ENCODE results near the gene GHRHR.

GHRHR gene

DNA sequence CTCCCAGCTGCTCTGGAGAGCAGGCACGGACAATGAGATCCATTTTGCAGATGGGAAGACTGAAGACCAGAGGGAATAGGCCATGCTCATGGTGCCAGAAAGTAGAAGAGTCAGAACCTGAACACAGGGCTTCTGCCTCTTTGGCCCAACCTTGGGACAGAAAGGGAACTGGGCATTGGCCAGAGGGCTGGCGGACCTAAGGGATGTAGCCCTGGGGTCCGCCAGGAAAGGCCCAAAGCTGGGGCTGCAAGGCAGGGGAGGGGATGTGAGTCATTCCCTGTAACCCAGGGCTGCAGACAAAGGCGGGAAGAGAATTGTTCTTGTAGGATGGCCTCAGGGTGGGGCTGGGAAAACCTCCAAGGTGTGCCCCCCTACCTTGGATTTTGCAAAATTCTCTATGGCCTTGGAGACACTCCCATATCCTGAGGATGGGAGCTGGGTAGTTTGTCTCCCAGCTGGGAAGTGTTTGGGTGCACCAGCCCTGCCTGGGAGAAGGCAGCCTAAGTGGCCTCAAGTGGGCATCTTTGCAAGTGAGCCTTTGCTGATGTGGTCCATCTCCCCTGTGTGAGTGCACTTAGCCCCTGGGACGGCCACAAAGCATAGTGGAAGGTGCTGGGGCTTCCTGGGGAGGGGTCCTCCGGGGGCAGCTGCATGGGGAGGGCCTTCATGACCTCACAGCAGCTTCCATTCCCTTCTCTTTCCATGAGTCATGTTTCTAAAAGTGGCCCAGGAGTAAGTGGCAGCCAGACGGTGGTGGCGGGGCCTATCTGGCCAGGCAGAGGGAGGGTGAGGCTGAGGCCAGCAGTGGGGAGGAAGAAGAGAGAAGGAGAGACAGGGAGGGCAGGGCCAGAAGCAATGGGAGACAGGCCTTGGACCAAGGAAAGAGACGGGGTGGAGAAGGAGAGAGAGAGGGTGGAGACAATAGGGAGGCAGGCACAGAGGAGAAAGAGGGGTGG lies 42.9 kb upstream of the GHRHR start:
- no peak overlapping the region for H3K4me3 ChIP-seq (ENCODE audit: low read depth, low read length, poor library complexity, severe bottlenecking)
- peaks cover 17% of the 10 kb centered on the region; the same call in 1 of the 2 replicates for H3K27me3 ChIP-seq (ENCODE audit: insufficient read depth, low read length)
- no peaks in the 10 kb centered on the region for H3F3A ChIP-seq (ENCODE audit: insufficient read depth, low read length)
- no peaks in the 10 kb centered on the region for H3K36me3 ChIP-seq (ENCODE audit: insufficient read depth, low read length)
- TF ChIP-seq, protein P1, sequence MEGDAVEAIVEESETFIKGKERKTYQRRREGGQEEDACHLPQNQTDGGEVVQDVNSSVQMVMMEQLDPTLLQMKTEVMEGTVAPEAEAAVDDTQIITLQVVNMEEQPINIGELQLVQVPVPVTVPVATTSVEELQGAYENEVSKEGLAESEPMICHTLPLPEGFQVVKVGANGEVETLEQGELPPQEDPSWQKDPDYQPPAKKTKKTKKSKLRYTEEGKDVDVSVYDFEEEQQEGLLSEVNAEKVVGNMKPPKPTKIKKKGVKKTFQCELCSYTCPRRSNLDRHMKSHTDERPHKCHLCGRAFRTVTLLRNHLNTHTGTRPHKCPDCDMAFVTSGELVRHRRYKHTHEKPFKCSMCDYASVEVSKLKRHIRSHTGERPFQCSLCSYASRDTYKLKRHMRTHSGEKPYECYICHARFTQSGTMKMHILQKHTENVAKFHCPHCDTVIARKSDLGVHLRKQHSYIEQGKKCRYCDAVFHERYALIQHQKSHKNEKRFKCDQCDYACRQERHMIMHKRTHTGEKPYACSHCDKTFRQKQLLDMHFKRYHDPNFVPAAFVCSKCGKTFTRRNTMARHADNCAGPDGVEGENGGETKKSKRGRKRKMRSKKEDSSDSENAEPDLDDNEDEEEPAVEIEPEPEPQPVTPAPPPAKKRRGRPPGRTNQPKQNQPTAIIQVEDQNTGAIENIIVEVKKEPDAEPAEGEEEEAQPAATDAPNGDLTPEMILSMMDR (IDR thresholded peaks at IDR 0.05; ENCODE audit: low read length), result no peak
- no peak for TF ChIP-seq EZH2 (IDR thresholded peaks at IDR 0.05; ENCODE audit: borderline replicate concordance, low read length)
- H3K79me2 ChIP-seq (ENCODE audit: insufficient read depth, low read length), result no peaks in the 10 kb centered on the region
- H3K9ac ChIP-seq (ENCODE audit: low read length), result no peak overlapping the region
- H2AFZ ChIP-seq (ENCODE audit: low read length), result no peak overlapping the region
- no peak overlapping the region for H3K27ac ChIP-seq (ENCODE audit: low read depth, low read length, poor library complexity, severe bottlenecking)
- H3K4me1 ChIP-seq (ENCODE audit: insufficient read depth, low read length, severe bottlenecking), result no peaks in the 10 kb centered on the region
- no peaks in the 10 kb centered on the region for H3K9me2 ChIP-seq (ENCODE audit: low read depth, low read length)
- H4K20me1 ChIP-seq (ENCODE audit: insufficient read depth, low read length), result no peaks in the 10 kb centered on the region
- H3K4me2 ChIP-seq (ENCODE audit: low read length), result no peak overlapping the region
- H3K9me3 ChIP-seq (ENCODE audit: low read length), result no peaks in the 10 kb centered on the region

DNA sequence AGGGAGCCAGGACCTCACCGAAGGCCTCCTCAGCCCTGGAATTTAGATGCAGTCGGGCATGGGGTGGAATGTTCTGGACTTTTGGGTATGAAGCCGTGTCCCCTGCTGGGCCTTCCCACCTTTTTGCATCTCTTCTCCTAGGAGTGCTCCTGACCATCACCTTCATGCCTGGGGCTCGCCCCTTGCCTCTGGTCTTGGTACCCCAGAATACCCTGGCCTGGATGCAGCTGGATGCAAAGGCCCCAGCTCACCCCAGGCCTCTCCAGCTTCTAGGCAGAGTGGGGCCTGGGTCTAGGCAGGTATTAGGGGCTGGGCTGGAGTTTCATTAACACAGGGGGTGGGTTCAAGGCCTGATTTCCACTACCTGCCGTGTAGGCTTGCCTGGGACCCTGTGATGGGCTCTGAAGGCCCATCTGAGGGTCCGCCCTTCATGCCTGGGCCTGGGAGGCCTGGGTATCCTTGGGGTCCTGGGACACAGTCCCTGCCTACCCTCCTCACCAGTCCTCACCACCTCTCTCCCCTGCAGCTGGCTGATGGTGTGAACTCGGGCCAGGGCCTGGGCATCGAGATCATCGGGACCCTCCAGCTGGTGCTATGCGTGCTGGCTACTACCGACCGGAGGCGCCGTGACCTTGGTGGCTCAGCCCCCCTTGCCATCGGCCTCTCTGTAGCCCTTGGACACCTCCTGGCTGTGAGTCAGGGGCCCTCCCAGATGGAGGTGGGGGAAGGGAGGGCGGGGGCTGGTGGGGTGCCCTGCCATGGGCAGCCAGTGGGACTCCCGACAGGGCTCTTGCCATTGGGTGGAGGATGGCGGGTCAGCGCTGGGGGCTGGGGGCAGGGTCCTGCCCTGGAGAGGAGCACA lies 42.0 kb upstream of the GHRHR start:
- Histone ChIP-seq H3K9me3 (ENCODE audit: low read length) (no peaks in the 10 kb centered on the region), H3K27me3 (ENCODE audit: insufficient read depth, low read length) (peaks cover 17% of the 10 kb centered on the region; the same call in 1 of the 2 replicates), H2AFZ (ENCODE audit: low read length) (no peak overlapping the region), H3K9me2 (ENCODE audit: low read depth, low read length) (no peaks in the 10 kb centered on the region), H4K20me1 (ENCODE audit: insufficient read depth, low read length) (no peaks in the 10 kb centered on the region), H3K27ac (ENCODE audit: low read depth, low read length, poor library complexity, severe bottlenecking) (no peak overlapping the region), H3K4me2 (ENCODE audit: low read length) (no peak overlapping the region), H3K36me3 (ENCODE audit: insufficient read depth, low read length) (no peaks in the 10 kb centered on the region), H3K9ac (ENCODE audit: low read length) (no peak overlapping the region), H3K79me2 (ENCODE audit: insufficient read depth, low read length) (no peaks in the 10 kb centered on the region), H3K4me3 (ENCODE audit: low read depth, low read length, poor library complexity, severe bottlenecking) (no peak overlapping the region), H3F3A (ENCODE audit: insufficient read depth, low read length) (no peaks in the 10 kb centered on the region), H3K4me1 (ENCODE audit: insufficient read depth, low read length, severe bottlenecking) (no peaks in the 10 kb centered on the region)
- TF ChIP-seq EZH2 (IDR thresholded peaks at IDR 0.05; ENCODE audit: borderline replicate concordance, low read length), result no peak
- TF ChIP-seq, protein P1 (IDR thresholded peaks at IDR 0.05; ENCODE audit: low read length), result no peak

GRCh38 chr7:30922596-30922995 lies 41.2 kb upstream of the GHRHR start:
- Histone ChIP-seq H3K4me2 (ENCODE audit: low read length) (no peak overlapping the region), H3K4me1 (ENCODE audit: insufficient read depth, low read length, severe bottlenecking) (no peaks in the 10 kb centered on the region), H3K79me2 (ENCODE audit: insufficient read depth, low read length) (no peaks in the 10 kb centered on the region), H3K9me3 (ENCODE audit: low read length) (no peaks in the 10 kb centered on the region), H3K4me3 (ENCODE audit: low read depth, low read length, poor library complexity, severe bottlenecking) (no peak overlapping the region), H3K27me3 (ENCODE audit: insufficient read depth, low read length) (peaks cover 17% of the 10 kb centered on the region; the same call in 1 of the 2 replicates), H3K9me2 (ENCODE audit: low read depth, low read length) (no peaks in the 10 kb centered on the region), H3F3A (ENCODE audit: insufficient read depth, low read length) (no peaks in the 10 kb centered on the region), H2AFZ (ENCODE audit: low read length) (no peak overlapping the region), H4K20me1 (ENCODE audit: insufficient read depth, low read length) (no peaks in the 10 kb centered on the region), H3K9ac (ENCODE audit: low read length) (no peak overlapping the region), H3K27ac (ENCODE audit: low read depth, low read length, poor library complexity, severe bottlenecking) (no peak overlapping the region), H3K36me3 (ENCODE audit: insufficient read depth, low read length) (no peaks in the 10 kb centered on the region)
- TF ChIP-seq EZH2 (IDR thresholded peaks at IDR 0.05; ENCODE audit: borderline replicate concordance, low read length), result no peak
- TF ChIP-seq, protein P1 (IDR thresholded peaks at IDR 0.05; ENCODE audit: low read length), result no peak
